CD1c-positive myeloid dendritic cell (primary cell): Measurements from ENCODE around the gene GXYLT1.
"Not testable (repeated sequence)": the region's sequence is repeated elsewhere in the genome, so short reads cannot be mapped to it uniquely, and the experiment has no call there.

Experiments
- DNase-seq: peaks from one replicate; pipeline ENCODE4 v3.0.0-alpha.2; 2016; ENCODE audit errors: extremely low spot score

GXYLT1 gene

DNA sequence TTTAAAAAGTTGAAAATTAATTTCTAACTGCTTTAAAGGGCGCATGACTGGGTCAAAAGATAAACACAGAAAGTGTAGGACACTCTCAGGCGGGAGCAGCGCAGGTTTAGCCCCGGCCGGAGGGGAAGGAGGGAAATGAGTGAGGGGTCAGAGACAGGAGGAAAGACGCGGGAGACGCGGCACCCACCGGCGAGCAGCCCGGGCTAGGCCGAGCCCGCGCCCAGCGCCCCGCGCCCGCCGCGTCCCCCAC is 591 bp downstream of the GXYLT1 start:
- DNase-seq, result no peak

GRCh38 chr12:42143452-42144157 is 1.1 kb downstream of the GXYLT1 start:
- peak; percentile 28 for DNase-seq

- DNase-seq, result peak; percentile 27
Observed at GRCh38 chr12:42141981-42142606, 2.6 kb downstream of the GXYLT1 start.

GRCh38 chr12:42140901-42141300 is 3.8 kb downstream of the GXYLT1 start:
- no peak for DNase-seq

DNA sequence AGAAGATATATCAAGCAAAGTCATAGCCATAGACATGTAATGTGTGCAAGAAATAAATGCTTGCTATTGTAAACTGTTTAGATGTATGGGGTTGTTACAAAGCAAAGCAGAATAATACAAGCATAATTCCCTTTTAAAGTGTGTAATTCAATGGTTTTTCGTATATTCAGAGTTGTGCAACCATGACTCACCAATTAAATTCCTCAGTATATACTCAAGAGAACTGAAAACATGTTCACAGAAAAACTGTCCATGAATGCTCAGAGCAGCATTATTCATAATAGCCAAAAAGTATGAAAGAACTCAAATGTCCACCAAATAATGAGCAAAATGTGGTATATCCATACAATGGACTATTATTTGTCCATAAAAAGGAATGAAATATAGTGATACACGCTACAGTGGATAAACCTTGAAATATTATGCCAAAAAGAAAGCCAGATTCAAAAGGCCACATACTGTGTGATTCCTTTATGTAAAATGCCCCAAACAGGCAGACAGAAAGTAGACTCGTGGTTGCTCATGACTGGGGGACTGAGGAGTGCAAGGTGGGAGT is 9.3 kb downstream of the GXYLT1 start:
- peak; percentile 37 for DNase-seq

DNA sequence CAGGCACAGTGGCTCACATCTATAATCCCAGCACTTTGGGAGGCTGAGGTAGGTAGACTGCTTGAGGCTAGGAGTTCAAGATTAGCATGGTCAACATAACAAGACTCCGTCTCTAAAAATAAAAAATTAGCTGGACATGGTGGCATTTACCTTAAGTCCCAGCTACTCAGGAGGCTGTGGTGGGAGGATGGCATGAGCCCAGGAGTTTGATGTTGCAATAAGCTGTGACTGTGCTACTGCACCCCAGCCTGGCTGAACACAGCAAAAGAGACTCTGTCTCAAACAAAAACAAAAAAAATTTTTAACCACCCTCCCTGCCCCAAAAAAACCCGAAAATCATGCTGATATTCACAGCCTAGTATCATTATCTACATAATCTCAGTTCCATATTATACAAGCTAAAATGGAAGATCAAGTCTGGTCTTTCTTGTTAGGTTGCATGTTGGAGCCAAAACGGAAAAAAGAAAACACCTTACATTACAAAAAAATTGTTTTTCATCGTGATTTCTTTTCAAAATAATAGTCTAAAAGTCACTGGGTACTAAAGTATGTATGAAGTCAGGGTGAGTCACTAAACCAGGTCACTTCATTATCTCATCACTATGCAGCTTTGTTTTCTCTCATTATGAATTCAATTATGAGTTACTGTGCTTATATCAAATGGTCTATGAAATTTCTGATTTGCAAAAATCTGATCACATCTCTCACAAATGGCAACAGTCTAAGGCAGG is 13.8 kb downstream of the GXYLT1 start:
- no peak for DNase-seq

DNA sequence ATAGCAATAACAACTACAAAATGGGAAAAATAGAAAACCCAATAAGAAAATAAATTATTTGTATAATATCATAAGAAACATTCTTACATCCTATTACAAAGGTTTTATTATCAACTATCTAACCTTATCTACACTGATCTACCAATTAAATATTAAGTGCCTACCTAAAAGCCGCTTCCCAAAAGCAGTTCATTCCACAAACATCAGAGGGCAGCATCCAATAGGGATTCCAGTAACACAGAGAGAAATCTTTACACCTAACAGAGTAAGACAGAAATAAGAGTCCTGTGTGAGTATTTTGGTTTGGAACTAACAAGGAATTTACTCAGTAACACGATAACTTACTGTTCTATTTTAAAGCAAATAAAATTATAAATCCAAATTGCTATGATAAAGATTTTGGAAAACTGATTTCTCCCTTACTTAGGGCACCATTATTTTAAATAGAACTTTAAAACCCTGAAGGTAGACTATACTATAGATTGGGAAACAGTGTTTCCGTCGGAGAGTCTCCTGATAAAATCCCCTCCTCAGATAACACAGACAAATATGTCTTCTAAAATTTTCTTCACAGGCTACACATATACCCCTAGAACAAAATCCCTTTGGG is 15.0 kb downstream of the GXYLT1 start:
- DNase-seq, result peak; percentile 62

GRCh38 chr12:42128888-42129287 is 15.8 kb downstream of the GXYLT1 start:
- no peak for DNase-seq

- no peak for DNase-seq
Observed at GRCh38 chr12:42128327-42128726, 16.3 kb downstream of the GXYLT1 start.

DNA sequence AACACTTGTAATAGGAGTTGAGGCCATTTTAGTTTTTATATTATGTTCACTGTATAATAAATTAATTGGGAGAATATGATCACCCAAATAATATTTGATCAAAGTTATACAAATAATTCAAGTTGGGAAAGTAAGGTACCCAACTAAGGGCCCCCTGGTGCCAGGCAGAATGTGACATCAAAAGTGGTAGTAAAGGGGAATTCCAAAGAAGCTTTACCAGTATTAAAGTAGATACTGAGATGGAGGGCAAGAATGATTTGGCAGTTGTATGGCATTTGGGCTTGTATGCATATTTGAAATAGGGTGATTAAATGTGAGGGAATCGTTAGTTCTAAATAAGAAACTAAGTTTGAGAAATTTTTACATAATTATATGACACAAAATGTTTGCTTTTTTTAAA is 17.7 kb downstream of the GXYLT1 start:
- no peak for DNase-seq

- no peak for DNase-seq
Observed at GRCh38 chr12:42125388-42125767, 19.3 kb downstream of the GXYLT1 start.

DNA sequence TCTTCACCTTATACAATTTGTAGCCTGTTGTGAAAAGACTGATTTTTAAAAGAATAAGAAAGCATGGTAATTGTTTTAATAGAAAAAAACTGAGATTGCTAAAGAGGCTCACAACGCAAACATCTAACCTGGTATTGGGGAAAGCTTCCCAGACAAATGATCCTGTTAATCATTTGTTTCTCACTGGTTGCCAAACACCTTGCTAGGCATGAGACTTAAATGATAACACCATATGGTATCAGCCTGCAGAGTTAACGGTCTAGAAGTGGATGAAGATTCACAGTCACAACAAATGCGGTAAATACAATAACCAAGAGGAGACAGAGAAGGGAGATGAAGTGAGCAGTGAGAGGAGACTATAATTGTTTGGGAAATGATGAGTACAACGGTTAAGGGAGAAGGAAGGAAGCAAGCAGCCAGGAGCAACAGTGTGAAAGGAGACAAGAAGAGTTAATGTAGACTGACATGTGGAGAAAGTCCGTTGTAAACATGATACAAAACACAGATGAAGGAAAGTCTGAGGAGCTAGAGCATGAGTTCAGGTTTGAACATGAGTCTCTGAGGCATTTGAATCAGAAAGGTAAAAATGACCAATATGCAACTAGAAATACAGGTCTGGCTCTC is 19.8 kb downstream of the GXYLT1 start:
- DNase-seq, result no peak

DNA sequence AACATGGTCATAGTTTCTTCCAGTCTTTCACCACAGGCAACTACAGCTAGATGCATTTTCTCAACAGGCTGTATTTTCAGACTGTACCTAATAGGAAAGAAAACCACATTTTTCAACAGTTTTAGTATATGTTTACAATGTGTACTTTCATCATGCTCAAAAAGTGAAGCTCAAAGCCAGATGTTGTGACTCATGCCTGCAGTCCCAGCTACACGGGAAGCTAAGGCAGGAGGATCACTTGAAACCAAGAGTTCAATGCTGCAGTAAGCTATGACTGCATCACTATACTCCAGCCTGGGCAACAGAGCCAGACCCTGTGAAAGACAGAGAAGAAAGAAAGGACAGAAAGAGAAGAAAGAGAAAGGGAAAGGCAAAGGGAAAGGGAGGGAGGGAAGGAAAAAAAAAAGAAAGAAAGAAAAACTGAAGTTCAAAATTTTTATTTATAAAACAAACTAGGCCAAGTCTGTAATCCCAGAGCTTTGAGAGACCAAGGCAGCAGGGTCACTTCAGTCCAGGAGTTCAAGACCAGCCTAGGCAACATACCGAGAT is 25.5 kb downstream of the GXYLT1 start:
- no peak for DNase-seq

GRCh38 chr12:42118136-42118879 is 26.4 kb downstream of the GXYLT1 start:
- DNase-seq, result no peak

DNA sequence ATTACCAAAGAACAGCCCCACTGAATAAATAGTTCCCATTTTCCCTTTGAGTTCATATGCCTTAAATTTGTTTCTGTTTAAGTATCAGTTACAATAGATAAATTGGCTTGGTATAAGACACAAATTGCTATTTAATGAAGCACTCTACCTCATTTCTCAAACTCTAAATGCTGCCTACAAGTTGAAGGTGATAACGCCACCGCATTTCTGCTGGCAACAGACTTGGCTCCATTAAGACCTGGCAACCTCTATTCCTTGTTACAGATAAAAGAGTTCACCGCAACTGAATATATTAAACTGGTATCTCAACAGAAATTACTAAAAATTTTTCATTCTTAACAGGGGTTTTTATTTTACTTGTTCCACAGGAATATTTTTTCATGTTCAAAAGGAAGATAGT is 35.6 kb downstream of the GXYLT1 start:
- no peak for DNase-seq

- not testable (repeated sequence) for DNase-seq
Observed at GRCh38 chr12:42106791-42107190, 37.9 kb downstream of the GXYLT1 start.

DNA sequence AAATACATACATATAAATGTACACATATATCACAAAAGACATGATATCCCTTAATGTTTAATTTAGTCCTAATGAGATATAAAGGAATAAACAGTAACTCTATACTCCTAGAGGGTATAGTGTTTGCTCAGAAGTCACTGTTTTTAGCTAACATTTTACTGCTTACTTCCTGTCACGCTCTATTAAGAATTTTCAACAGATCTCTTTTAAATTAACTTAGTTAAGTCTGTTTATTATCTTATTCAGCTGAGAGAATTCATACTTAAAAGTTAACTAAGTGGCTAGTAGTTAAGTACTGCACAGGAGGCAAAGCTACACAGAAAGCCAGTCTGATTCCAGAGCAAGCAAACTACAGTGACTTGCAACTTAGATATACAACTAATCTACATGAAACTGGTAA is 39.9 kb downstream of the GXYLT1 start:
- DNase-seq, result no peak

DNA sequence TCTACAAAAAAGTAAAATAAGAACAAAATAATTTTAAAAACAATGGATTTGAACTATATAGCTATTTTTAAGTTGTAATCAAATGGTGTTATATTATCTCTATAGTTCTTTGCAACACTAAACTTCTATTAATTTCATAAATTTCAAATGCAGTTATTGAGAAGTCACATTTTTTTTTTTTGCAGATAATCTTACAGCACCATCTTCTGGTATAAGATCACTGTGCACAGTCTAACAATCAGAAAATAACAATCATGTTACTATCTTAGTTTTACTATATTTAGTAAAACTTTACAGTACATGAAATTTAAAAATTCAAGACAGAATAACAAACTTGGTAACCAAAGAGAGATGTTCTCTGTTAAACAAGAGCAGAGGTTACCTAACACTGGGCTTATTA is 40.6 kb downstream of the GXYLT1 start:
- DNase-seq, result no peak

DNA sequence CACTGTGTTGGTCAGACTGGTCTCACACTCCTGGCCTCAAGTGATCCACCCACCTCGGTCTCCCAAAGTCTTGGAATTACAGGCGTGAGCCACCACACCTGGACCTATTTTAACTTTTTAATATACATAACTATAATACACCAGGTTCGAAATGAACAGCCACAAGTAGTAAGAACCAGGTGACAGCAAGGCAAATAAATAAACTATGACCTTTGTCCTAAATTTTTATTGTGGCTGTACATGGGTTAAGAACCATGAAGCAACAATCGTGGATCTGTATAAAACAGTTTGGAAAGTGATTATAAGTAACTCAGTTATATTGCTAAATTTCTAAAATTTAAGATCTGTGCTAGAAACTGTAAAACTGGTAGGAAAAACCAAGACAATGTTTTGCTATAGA is 41.5 kb downstream of the GXYLT1 start:
- DNase-seq, result no peak

- DNase-seq, result no peak
Observed at GRCh38 chr12:42102720-42103119, 42.0 kb downstream of the GXYLT1 start.

GRCh38 chr12:42099433-42099832 is 45.2 kb downstream of the GXYLT1 start:
- DNase-seq, result no peak
